ENCODE data around the gene OCIAD1. TPM values are rescaled to one million over a fixed set of nuclear protein-coding genes. Genes with fewer than 3 reads are reported as not detected.

OCIAD1 gene
- total RNA-seq, 1 experiment from 2014 or later = 163 TPM

DNA sequence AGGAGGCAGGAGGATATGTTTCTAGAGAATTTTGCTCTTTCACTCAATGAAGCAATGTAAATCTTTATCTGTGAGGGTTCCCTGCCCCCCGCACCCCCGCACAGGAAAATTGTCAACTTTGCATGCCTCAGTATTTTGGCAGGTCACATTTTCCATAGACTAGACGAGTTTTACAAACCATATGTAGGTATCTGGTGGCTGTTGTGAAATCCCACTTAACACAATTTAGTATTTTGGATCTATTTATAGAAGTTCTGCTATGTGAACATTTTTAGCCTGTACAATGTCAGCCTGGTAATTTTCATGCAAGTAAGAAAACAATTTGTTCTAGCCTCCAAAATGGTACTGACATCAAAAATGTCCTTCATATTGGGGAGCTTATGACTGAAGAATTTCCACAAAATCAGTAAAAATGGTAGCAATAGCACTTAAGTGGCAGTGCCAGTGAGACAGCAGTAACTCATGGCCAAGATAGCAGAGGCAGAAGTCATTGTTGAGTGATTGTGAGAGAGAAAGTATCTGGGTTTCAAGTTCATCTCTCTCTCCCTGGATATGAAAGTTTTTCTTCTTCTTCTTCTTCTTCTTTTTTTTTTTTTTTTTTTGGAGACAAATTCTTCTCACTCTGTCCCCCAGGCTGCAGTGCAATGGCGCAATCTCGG lies 38.4 kb upstream of the OCIAD1 start:
- Histone ChIP-seq H3K9ac (ENCODE audit: low read length) (no peak overlapping the region), H3K36me3 (ENCODE audit: control insufficient read depth in 1 of 2, insufficient read depth in 2 of 2, low read length in 2 of 2) (no peaks in the 10 kb centered on the region), H3K9me3 (ENCODE audit: control insufficient read depth in 1 of 2, insufficient read depth in 1 of 2, low read depth in 1 of 2, low read length in 2 of 2) (no peaks in the 10 kb centered on the region), H3K4me3 (replicated peaks in 1 of 2; ENCODE audit: low read depth in 1 of 2, low read length in 2 of 2) (no peak overlapping the region), H3K9me2 (ENCODE audit: insufficient read depth) (no peaks in the 10 kb centered on the region), H3K27me3 (ENCODE audit: insufficient read depth, low read length) (no peaks in the 10 kb centered on the region), H3K4me1 (ENCODE audit: control insufficient read depth in 1 of 2, insufficient read depth in 2 of 2, low read length in 2 of 2) (no peaks in the 10 kb centered on the region), H3K79me2 (ENCODE audit: insufficient read depth, low read length) (no peaks in the 10 kb centered on the region), H3K4me2 (ENCODE audit: low read length) (no peak overlapping the region), H3K27ac (ENCODE audit: low read depth, low read length) (no peak overlapping the region), H2AFZ (ENCODE audit: low read depth, low read length, poor library complexity, severe bottlenecking) (no peak overlapping the region), H4K20me1 (ENCODE audit: insufficient read depth) (no peaks in the 10 kb centered on the region)
- intact Hi-C loops (cut with micrococcal nuclease) = no loop called here
- BruUV-seq (replicated peaks) = no TSS peak
- ChIA-PET POLR2A (no interaction called here), CTCF (interaction anchor here (0.7 kb wide), 1 partner anchor 109 kb away, joined by 3 read pairs; no protein-coding TSS in a partner anchor), RAD21 (ENCODE audit: low non-redundant PET in 1 of 2, low total read pairs in 2 of 2, uncharacterized antibody in 2 of 2, unreplicated experiment in 2 of 2) (interaction anchor here in 1 of 2 experiments (0.7 kb wide), 1 partner anchor 66 kb away, joined by 8 read pairs; no protein-coding TSS in a partner anchor)
- no peak for DNase-seq (ENCODE audit: low read depth, low spot score)
- TF ChIP-seq, protein P1, sequence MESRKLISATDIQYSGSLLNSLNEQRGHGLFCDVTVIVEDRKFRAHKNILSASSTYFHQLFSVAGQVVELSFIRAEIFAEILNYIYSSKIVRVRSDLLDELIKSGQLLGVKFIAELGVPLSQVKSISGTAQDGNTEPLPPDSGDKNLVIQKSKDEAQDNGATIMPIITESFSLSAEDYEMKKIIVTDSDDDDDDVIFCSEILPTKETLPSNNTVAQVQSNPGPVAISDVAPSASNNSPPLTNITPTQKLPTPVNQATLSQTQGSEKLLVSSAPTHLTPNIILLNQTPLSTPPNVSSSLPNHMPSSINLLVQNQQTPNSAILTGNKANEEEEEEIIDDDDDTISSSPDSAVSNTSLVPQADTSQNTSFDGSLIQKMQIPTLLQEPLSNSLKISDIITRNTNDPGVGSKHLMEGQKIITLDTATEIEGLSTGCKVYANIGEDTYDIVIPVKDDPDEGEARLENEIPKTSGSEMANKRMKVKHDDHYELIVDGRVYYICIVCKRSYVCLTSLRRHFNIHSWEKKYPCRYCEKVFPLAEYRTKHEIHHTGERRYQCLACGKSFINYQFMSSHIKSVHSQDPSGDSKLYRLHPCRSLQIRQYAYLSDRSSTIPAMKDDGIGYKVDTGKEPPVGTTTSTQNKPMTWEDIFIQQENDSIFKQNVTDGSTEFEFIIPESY (IDR thresholded peaks at IDR 0.05; ENCODE audit: extremely low read depth, insufficient replicate concordance, low read length) = no peak
- TF ChIP-seq CBX3 (IDR thresholded peaks at IDR 0.05; ENCODE audit: low read depth) = no peak
- TF ChIP-seq POLR2A (IDR thresholded peaks at IDR 0.05; ENCODE audit: borderline replicate concordance, extremely low read depth, insufficient read depth, insufficient read length) = no peak
- no peak for TF ChIP-seq EZH2 (IDR thresholded peaks at IDR 0.05)
- no peak for TF ChIP-seq TCF7L2 (IDR thresholded peaks at IDR 0.05; ENCODE audit: borderline replicate concordance, extremely low read depth, insufficient read depth, insufficient read length)
- TF ChIP-seq EZH2phosphoT487 (IDR thresholded peaks at IDR 0.05; ENCODE audit: borderline replicate concordance) = no peak
- TF ChIP-seq POLR2AphosphoS5 (IDR thresholded peaks at IDR 0.05; ENCODE audit: low read depth, low read length) = no peak
- TF ChIP-seq, protein P2, sequence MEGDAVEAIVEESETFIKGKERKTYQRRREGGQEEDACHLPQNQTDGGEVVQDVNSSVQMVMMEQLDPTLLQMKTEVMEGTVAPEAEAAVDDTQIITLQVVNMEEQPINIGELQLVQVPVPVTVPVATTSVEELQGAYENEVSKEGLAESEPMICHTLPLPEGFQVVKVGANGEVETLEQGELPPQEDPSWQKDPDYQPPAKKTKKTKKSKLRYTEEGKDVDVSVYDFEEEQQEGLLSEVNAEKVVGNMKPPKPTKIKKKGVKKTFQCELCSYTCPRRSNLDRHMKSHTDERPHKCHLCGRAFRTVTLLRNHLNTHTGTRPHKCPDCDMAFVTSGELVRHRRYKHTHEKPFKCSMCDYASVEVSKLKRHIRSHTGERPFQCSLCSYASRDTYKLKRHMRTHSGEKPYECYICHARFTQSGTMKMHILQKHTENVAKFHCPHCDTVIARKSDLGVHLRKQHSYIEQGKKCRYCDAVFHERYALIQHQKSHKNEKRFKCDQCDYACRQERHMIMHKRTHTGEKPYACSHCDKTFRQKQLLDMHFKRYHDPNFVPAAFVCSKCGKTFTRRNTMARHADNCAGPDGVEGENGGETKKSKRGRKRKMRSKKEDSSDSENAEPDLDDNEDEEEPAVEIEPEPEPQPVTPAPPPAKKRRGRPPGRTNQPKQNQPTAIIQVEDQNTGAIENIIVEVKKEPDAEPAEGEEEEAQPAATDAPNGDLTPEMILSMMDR (IDR thresholded peaks at IDR 0.05 in 2 of 3, conservative IDR thresholded peaks at IDR 0.05 in 1 of 3; ENCODE audit: borderline replicate concordance in 1 of 3, insufficient read depth in 1 of 3, low read depth in 2 of 3, low read length in 2 of 3) = no peak
- TF ChIP-seq FOSL1 (IDR thresholded peaks at IDR 0.05; ENCODE audit: low read depth) = no peak
- TF ChIP-seq CEBPB (IDR thresholded peaks at IDR 0.05; ENCODE audit: low read depth) = no peak
- TF ChIP-seq, protein P3, sequence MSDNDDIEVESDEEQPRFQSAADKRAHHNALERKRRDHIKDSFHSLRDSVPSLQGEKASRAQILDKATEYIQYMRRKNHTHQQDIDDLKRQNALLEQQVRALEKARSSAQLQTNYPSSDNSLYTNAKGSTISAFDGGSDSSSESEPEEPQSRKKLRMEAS (IDR thresholded peaks at IDR 0.05) = no peak
- no peak for TF ChIP-seq YY1 (IDR thresholded peaks at IDR 0.05; ENCODE audit: extremely low read depth, insufficient replicate concordance, low read depth, low read length)
- no peak for TF ChIP-seq ELF1 (IDR thresholded peaks at IDR 0.05; ENCODE audit: borderline replicate concordance, low read depth)
- TF ChIP-seq RAD21 (IDR thresholded peaks at IDR 0.05; ENCODE audit: low read depth) = no peak
- TF ChIP-seq SP1 (IDR thresholded peaks at IDR 0.05; ENCODE audit: low read depth) = no peak
- TF ChIP-seq JUND (IDR thresholded peaks at IDR 0.05) = no peak
- ATAC-seq = no peak

Data from HCT116 (cell line).